ENCODE measurements around the gene PDS5B. TPM values are rescaled to one million over a fixed set of nuclear protein-coding genes. Genes with fewer than 3 reads are reported as not detected.
"Not testable (repeated sequence)": the region's sequence is repeated elsewhere in the genome, so short reads cannot be mapped to it uniquely, and the experiment has no call there.

PDS5B gene
- polyA plus RNA-seq, 1 experiment, result 16.7 TPM

GRCh38 chr13:32726374-32727037, 140.3 kb downstream of the PDS5B start:
- ChIA-PET CTCF (no interaction called here), POLR2A (no interaction called here)
- H3K27ac ChIP-seq (ENCODE audit: low read depth, low read length), result no peak overlapping the region
- peaks cover 2% of the 10 kb centered on the region; the same call in 1 of the 2 replicates for H3K9me3 ChIP-seq (ENCODE audit: control insufficient read depth, insufficient read depth, low read length)
- no peak overlapping the region for H3K4me3 ChIP-seq (ENCODE audit: low read depth, low read length)
- TF ChIP-seq CTCF (IDR thresholded peaks at IDR 0.05; ENCODE audit: low read depth, low read length), result no peak
- DNase-seq (ENCODE audit: low read depth, low spot score), result no peak
- no peaks in the 10 kb centered on the region for H3K27me3 ChIP-seq (ENCODE audit: control insufficient read depth, insufficient read depth, low read length)

GRCh38 chr13:32728327-32728726, 142.1 kb downstream of the PDS5B start:
- DNase-seq (ENCODE audit: low read depth, low spot score), result no peak
- Histone ChIP-seq H3K9me3 (ENCODE audit: control insufficient read depth, insufficient read depth, low read length) (no peaks in the 10 kb centered on the region), H3K27ac (ENCODE audit: low read depth, low read length) (no peak overlapping the region), H3K4me3 (ENCODE audit: low read depth, low read length) (no peak overlapping the region), H3K27me3 (ENCODE audit: control insufficient read depth, insufficient read depth, low read length) (no peaks in the 10 kb centered on the region)
- ChIA-PET CTCF (no interaction called here), POLR2A (no interaction called here)
- no peak for TF ChIP-seq CTCF (IDR thresholded peaks at IDR 0.05; ENCODE audit: low read depth, low read length)

GRCh38 chr13:32729097-32729496, 142.8 kb downstream of the PDS5B start:
- CTCF ChIA-PET; H3K4me3 ChIP-seq (ENCODE audit: low read depth, low read length); DNase-seq (ENCODE audit: low read depth, low spot score); H3K27ac ChIP-seq (ENCODE audit: low read depth, low read length); H3K9me3 ChIP-seq (ENCODE audit: control insufficient read depth, insufficient read depth, low read length); H3K27me3 ChIP-seq (ENCODE audit: control insufficient read depth, insufficient read depth, low read length); POLR2A ChIA-PET: not testable (repeated sequence)

GRCh38 chr13:32731074-32731473, 144.8 kb downstream of the PDS5B start:
- DNase-seq (ENCODE audit: low read depth, low spot score), result no peak
- no peak for TF ChIP-seq CTCF (IDR thresholded peaks at IDR 0.05; ENCODE audit: low read depth, low read length)
- H3K4me3 ChIP-seq (ENCODE audit: low read depth, low read length), result no peak overlapping the region
- ChIA-PET CTCF (no interaction called here), POLR2A (no interaction called here)
- no peaks in the 10 kb centered on the region for H3K27me3 ChIP-seq (ENCODE audit: control insufficient read depth, insufficient read depth, low read length)
- H3K9me3 ChIP-seq (ENCODE audit: control insufficient read depth, insufficient read depth, low read length), result no peaks in the 10 kb centered on the region
- H3K27ac ChIP-seq (ENCODE audit: low read depth, low read length), result no peak overlapping the region

GRCh38 chr13:32731576-32731975, 145.3 kb downstream of the PDS5B start:
- POLR2A ChIA-PET, result no interaction called here
- H3K27ac ChIP-seq (ENCODE audit: low read depth, low read length), result no peak overlapping the region

More at GRCh38 chr13:32731576-32731975, 145.3 kb downstream of the PDS5B start:
- TF ChIP-seq CTCF (IDR thresholded peaks at IDR 0.05; ENCODE audit: low read depth, low read length), result no peak
- DNase-seq (ENCODE audit: low read depth, low spot score), result no peak
- CTCF ChIA-PET, result no interaction called here
- no peaks in the 10 kb centered on the region for H3K9me3 ChIP-seq (ENCODE audit: control insufficient read depth, insufficient read depth, low read length)
- no peak overlapping the region for H3K4me3 ChIP-seq (ENCODE audit: low read depth, low read length)
- no peaks in the 10 kb centered on the region for H3K27me3 ChIP-seq (ENCODE audit: control insufficient read depth, insufficient read depth, low read length)

Data from AG04450 (cell line).